GM23248 (cell line): ENCODE measurements around the gene SLC35F3.

ENCODE experiments used
- EZH2 ChIP-seq: fragments of 200-600 bp; sonication (generic); IDR thresholded peaks from 2 replicates; pipeline ENCODE4 v1.6.1; 2018; ENCODE audit warnings: antibody characterized with exemption, mild to moderate bottlenecking; ENCODE audit not compliant: insufficient read depth, poor library complexity, severe bottlenecking
- EZH2phosphoT487 ChIP-seq: fragments of 200-600 bp; sonication (generic); IDR thresholded peaks from 2 replicates; pipeline ENCODE4 v1.6.1; 2018; ENCODE audit warnings: antibody characterized with exemption, moderate library complexity, mild to moderate bottlenecking, low read depth; ENCODE audit not compliant: insufficient read depth

DNA sequence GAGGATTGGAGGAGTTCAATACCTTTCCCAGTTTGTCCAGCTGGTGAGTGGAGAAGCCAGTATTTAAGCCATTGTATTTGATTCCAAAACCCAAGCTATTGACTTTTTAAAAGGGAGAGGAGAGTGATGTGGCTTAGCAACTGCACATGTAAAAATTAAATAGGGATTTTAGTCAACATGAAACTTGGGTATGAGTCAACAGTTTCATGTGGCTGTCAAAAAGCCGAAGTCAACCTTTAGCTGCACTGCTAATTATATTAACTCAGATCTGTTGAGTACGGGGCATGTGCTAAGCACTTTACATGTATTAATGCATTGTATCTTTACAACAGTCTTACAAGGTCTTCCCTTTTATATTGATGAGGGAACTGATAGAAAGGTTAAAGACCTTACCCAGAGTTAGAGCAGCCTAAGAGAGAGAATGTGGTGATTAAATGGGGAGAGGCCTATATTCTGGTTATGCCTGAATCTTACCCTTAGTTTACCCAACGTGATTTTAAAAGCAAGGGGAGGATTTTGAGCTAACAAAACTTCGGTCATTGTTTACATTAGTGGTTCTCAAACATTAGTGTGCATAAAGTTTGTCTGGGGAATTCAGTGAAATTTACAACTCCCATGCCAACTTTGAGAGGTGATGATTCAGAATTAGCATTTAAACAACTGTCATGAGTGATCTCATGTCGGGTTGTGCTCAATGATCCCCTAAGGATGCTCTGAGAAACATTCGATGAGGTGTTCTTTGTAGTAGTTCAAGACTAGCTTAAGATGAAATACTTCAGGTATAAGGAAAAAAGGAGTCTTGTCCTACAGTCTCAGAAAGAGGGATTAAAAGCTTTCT, 6.9 kb upstream of the SLC35F3 start:
- TF ChIP-seq EZH2, result no peak
- no peak for TF ChIP-seq EZH2phosphoT487
